ENCODE results near the gene BST1.

The BST1 gene

DNA sequence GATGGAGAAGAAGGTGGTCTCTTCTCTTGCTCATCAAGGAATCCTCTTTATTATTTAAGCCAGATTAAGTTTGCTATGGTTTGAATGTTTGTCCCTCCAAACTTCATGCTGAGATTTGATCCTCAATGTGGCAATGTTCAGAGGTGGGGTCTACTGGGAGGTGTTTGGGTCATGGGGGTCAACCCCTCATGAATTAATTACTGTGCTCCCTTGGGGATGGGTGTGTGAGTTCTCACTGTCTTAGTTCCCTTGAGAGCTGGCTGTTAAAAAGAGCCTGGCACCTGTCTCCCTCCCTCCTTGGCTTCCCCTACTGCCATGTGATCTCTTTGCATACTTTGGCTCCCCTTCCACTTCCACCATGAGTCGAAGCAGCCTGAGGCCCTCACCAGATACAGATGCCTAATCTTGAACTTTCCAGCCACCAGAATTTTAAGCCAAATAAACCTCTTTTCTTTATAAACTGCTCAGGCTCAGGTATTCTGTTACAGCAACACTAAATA, 39.3 kb downstream of the BST1 start:
- Histone ChIP-seq H2AFZ (ENCODE audit: low read depth, low read length, severe bottlenecking) (no peak overlapping the region), H3F3A (ENCODE audit: insufficient read depth) (no peaks in the 10 kb centered on the region), H3K9ac (ENCODE audit: low read length) (no peak overlapping the region), H3K27ac (ENCODE audit: low read depth, low read length) (no peak overlapping the region), H4K20me1 (ENCODE audit: low read depth, low read length) (no peaks in the 10 kb centered on the region), H3K9me2 (replicated peaks; ENCODE audit: insufficient read depth, low read length) (no peaks in the 10 kb centered on the region), H3K79me2 (ENCODE audit: insufficient read depth, low read length) (no peaks in the 10 kb centered on the region), H3K4me2 (ENCODE audit: low read depth, low read length, poor library complexity, severe bottlenecking) (no peak overlapping the region), H3K4me3 (ENCODE audit: insufficient read depth, low read length, poor library complexity, severe bottlenecking) (no peak overlapping the region), H3K9me3 (ENCODE audit: insufficient read depth, low read length) (peaks cover 18% of the 10 kb centered on the region; the same call in 1 of the 2 replicates), H3K27me3 (ENCODE audit: low read length) (no peaks in the 10 kb centered on the region), H3K36me3 (ENCODE audit: low read length) (peaks cover 3% of the 10 kb centered on the region; the same call in 1 of the 2 replicates)
- TF ChIP-seq, protein P1, sequence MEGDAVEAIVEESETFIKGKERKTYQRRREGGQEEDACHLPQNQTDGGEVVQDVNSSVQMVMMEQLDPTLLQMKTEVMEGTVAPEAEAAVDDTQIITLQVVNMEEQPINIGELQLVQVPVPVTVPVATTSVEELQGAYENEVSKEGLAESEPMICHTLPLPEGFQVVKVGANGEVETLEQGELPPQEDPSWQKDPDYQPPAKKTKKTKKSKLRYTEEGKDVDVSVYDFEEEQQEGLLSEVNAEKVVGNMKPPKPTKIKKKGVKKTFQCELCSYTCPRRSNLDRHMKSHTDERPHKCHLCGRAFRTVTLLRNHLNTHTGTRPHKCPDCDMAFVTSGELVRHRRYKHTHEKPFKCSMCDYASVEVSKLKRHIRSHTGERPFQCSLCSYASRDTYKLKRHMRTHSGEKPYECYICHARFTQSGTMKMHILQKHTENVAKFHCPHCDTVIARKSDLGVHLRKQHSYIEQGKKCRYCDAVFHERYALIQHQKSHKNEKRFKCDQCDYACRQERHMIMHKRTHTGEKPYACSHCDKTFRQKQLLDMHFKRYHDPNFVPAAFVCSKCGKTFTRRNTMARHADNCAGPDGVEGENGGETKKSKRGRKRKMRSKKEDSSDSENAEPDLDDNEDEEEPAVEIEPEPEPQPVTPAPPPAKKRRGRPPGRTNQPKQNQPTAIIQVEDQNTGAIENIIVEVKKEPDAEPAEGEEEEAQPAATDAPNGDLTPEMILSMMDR (IDR thresholded peaks at IDR 0.05; ENCODE audit: insufficient read depth, low read length, poor library complexity, severe bottlenecking): no peak
- no peak for TF ChIP-seq EZH2phosphoT487 (conservative IDR thresholded peaks at IDR 0.05; ENCODE audit: low read length)

DNA sequence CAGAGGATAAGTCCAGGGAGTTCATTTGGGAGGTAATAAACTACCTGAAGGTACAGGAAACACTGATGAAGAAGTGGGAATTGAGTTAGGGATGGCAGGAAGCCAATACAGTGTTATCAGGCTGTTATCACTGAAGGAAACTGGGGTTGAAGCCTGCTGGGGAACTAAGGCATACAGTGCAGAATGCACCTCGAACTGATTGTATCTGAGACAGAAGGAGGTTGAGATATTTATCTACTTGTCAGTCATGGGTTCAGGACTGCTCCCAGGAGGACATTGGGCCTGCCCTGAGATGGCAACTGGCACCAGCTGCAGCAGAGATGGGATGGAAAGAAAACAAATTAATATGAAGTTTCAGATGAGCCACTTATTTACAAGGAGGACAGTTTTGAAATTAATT, 39.8 kb downstream of the BST1 start:
- H3K9me3 ChIP-seq (ENCODE audit: insufficient read depth, low read length): peaks cover 18% of the 10 kb centered on the region; the same call in 1 of the 2 replicates
- no peak for TF ChIP-seq EZH2phosphoT487 (conservative IDR thresholded peaks at IDR 0.05; ENCODE audit: low read length)
- TF ChIP-seq, protein P1 (IDR thresholded peaks at IDR 0.05; ENCODE audit: insufficient read depth, low read length, poor library complexity, severe bottlenecking): no peak
- H4K20me1 ChIP-seq (ENCODE audit: low read depth, low read length): no peaks in the 10 kb centered on the region
- no peaks in the 10 kb centered on the region for H3K9me2 ChIP-seq (replicated peaks; ENCODE audit: insufficient read depth, low read length)
- H3K27me3 ChIP-seq (ENCODE audit: low read length): no peaks in the 10 kb centered on the region
- H3K27ac ChIP-seq (ENCODE audit: low read depth, low read length): no peak overlapping the region
- peaks cover 3% of the 10 kb centered on the region; the same call in 1 of the 2 replicates for H3K36me3 ChIP-seq (ENCODE audit: low read length)
- H3K4me2 ChIP-seq (ENCODE audit: low read depth, low read length, poor library complexity, severe bottlenecking): no peak overlapping the region
- H3F3A ChIP-seq (ENCODE audit: insufficient read depth): no peaks in the 10 kb centered on the region
- no peaks in the 10 kb centered on the region for H3K79me2 ChIP-seq (ENCODE audit: insufficient read depth, low read length)
- no peak overlapping the region for H3K4me3 ChIP-seq (ENCODE audit: insufficient read depth, low read length, poor library complexity, severe bottlenecking)
- no peak overlapping the region for H3K9ac ChIP-seq (ENCODE audit: low read length)
- no peak overlapping the region for H2AFZ ChIP-seq (ENCODE audit: low read depth, low read length, severe bottlenecking)

DNA sequence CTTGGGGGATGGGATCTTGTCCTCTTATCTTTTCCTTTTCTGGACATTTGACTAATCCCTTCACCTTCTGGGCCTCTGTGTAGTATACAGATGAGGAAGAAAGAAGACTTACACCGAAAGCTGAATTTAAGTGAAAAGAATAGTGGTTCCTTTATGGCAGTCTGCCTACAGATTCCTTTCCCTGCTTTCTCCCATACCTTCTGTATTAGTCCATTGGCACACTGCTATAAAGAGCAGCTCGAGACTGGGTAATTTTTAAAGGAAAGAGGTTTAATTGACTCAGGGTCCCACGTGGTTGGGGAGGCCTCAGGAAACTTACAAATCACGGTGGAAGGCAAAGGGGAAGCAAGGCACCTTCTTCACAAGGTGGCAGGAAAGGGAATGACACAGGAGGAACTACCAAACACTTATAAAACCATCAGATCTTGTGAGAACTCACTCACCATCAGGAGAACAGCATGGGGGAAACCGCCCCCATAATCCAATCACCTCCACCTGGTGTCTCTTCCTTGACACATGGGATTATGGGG, 41.2 kb downstream of the BST1 start:
- no peaks in the 10 kb centered on the region for H3K9me2 ChIP-seq (replicated peaks; ENCODE audit: insufficient read depth, low read length)
- TF ChIP-seq, protein P1 (IDR thresholded peaks at IDR 0.05; ENCODE audit: insufficient read depth, low read length, poor library complexity, severe bottlenecking): no peak
- TF ChIP-seq EZH2phosphoT487 (conservative IDR thresholded peaks at IDR 0.05; ENCODE audit: low read length): no peak
- no peak overlapping the region for H3K9ac ChIP-seq (ENCODE audit: low read length)
- no peak overlapping the region for H3K4me3 ChIP-seq (ENCODE audit: insufficient read depth, low read length, poor library complexity, severe bottlenecking)
- H3F3A ChIP-seq (ENCODE audit: insufficient read depth): no peaks in the 10 kb centered on the region
- H3K27me3 ChIP-seq (ENCODE audit: low read length): no peaks in the 10 kb centered on the region
- H3K27ac ChIP-seq (ENCODE audit: low read depth, low read length): no peak overlapping the region
- H3K79me2 ChIP-seq (ENCODE audit: insufficient read depth, low read length): no peaks in the 10 kb centered on the region
- no peak overlapping the region for H2AFZ ChIP-seq (ENCODE audit: low read depth, low read length, severe bottlenecking)
- no peaks in the 10 kb centered on the region for H4K20me1 ChIP-seq (ENCODE audit: low read depth, low read length)
- peaks cover 3% of the 10 kb centered on the region; the same call in 1 of the 2 replicates for H3K36me3 ChIP-seq (ENCODE audit: low read length)
- no peak overlapping the region for H3K4me2 ChIP-seq (ENCODE audit: low read depth, low read length, poor library complexity, severe bottlenecking)
- H3K9me3 ChIP-seq (ENCODE audit: insufficient read depth, low read length): peaks cover 18% of the 10 kb centered on the region; the same call in 1 of the 2 replicates
